H1 (cell line): ENCODE measurements around the gene CIPC. TPM values are rescaled to one million over a fixed set of nuclear protein-coding genes. Genes with fewer than 3 reads are reported as not detected.

Source experiments
- CBX8 ChIP-seq: fragments of 300-800, 300-1000 bp; sonication (generic); IDR thresholded peaks from 2 replicates; pipeline ENCODE4 v1.7.1; 2016; ENCODE audit warnings: low read depth, low read length, borderline replicate concordance
- CHD1 ChIP-seq: IDR thresholded peaks from 2 replicates; pipeline ENCODE4 v1.6.1; 2012; ENCODE audit warnings: low read depth, low read length, improper control_type of control experiment
- PHF8 ChIP-seq: fragments of 200-600 bp; sonication (generic); conservative IDR thresholded peaks from 2 replicates; pipeline ENCODE4 v1.7.1; 2012; ENCODE audit warnings: low read depth, mild to moderate bottlenecking, inconsistent platforms, low read length, moderate library complexity
- polyA plus RNA-seq, 7 experiments: library from polyadenylated mRNA; depleted of rRNA in 3 of 7; stranded (reverse) in 5 of 7; unstranded in 2 of 7; fragments of >200 nt in 5 of 7; fragments of 200-250 nt in 2 of 7; gene quantifications; 1 replicate in 5 of 7; 2 replicates in 1 of 7; 4 replicates in 1 of 7; pipeline versions ENCODE4 v1.2.1 to v1.2.3, GENCODE V29; 2011 to 2013; ENCODE audit warnings: missing spikeins in 2 of 7, mixed read lengths in 2 of 7
- total RNA-seq: library from RNA; stranded (reverse); fragmentation: NEBNext Ultra II Directional; extraction: Animal tissue kit (Norgen Biotek cat#: 25700); gene quantifications from 2 replicates; pipeline ENCODE4 v1.2.1, GENCODE V29; 2021
- TF ChIP-seq, protein P1 (sequence below): IDR thresholded peaks from 2 replicates; pipeline ENCODE4 v1.6.1; 2011; ENCODE audit warnings: low read length, improper control_type of control experiment
- TF ChIP-seq, protein P2 (sequence below): IDR thresholded peaks from 2 replicates; pipeline ENCODE4 v1.6.1; 2012; ENCODE audit warnings: inconsistent platforms

Gene CIPC
- total and polyA plus RNA-seq, 2 of the 8 experiments (the other 6 are each of a cell fraction or from before 2014, with no cell fraction given), result 13.9 to 32.7 TPM

DNA sequence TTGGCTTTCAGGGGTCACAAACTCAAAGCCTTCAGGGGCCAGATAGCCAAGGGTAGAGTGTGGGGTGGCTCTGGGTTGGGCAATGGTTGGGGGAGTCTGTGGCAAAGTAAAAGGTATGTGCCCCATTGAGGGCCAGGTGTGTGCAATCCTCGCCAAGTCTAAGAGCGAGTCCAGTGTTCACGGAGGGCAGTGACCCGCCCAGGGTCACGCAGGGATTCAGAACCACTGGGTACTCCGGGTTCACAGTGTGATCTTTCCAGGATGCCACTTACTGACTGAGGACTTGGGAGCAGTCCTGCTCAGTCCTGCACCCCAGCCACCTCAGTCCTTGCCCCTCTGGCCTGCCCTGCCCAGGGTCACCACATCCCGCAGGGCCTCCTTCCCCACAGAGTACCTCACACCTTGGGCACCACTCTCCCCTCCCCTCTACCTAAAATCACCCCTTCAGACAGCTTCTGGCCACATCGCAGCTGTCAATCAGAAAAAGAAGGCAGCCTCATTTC, 27.8 kb downstream of the CIPC start (continued):
- TF ChIP-seq, protein P1, sequence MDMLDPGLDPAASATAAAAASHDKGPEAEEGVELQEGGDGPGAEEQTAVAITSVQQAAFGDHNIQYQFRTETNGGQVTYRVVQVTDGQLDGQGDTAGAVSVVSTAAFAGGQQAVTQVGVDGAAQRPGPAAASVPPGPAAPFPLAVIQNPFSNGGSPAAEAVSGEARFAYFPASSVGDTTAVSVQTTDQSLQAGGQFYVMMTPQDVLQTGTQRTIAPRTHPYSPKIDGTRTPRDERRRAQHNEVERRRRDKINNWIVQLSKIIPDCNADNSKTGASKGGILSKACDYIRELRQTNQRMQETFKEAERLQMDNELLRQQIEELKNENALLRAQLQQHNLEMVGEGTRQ, result no peak
- no peak for TF ChIP-seq CHD1
- TF ChIP-seq PHF8, result no peak
- TF ChIP-seq, protein P2, sequence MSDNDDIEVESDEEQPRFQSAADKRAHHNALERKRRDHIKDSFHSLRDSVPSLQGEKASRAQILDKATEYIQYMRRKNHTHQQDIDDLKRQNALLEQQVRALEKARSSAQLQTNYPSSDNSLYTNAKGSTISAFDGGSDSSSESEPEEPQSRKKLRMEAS, result no peak
- TF ChIP-seq CBX8, result no peak
